ENCODE measurements around the gene CORO7. TPM values are rescaled to one million over a fixed set of nuclear protein-coding genes. Genes with fewer than 3 reads are reported as not detected.

The CORO7 gene
- total and polyA plus RNA-seq, 11 donors = 7.2 to 39.7 (median 10.1) TPM

GRCh38 chr16:4419402-4419959 is 3.1 kb upstream of the CORO7 start:
- ATAC-seq (no peak), DNase-seq (peak in 1 of 5 donors; percentile 3)
- Histone ChIP-seq H3K27ac (no peak overlapping the region), H3K4me3 (no peak overlapping the region), H3K27me3 (no peaks in the 10 kb centered on the region), H3K36me3 (no peaks in the 10 kb centered on the region), H3K4me1 (peaks cover 0 to 51% (median 11%) of the 10 kb centered on the region in 12 donors), H3K9me3 (no peaks in the 10 kb centered on the region)
- WGBS, 4 donors = 69 to 83% (median 80%) methylated on average over 7 of the region's 7 CpGs
- intact Hi-C loops (cut with DNase I) = no loop called here
- no peak for TF ChIP-seq CTCF (IDR thresholded peaks at IDR 0.05)
- no peak for TF ChIP-seq POLR2A (IDR thresholded peaks at IDR 0.05)

- peaks cover 0 to 66% (median 20%) of the 10 kb centered on the region in 12 donors for H3K4me1 ChIP-seq
- DNase-seq = peak in 4 of 5 donors; percentile 51 to 80 (median 64)
Measured at GRCh38 chr16:4415538-4416199, 727 bp downstream of the CORO7 start.

GRCh38 chr16:4414187-4414917 is 2.0 kb downstream of the CORO7 start:
- H3K4me3 ChIP-seq = peak overlapping the region in 1 of 12 donors; percentile 96
- intact Hi-C loops (cut with DNase I) = no loop called here
- DNase-seq = no peak

More at GRCh38 chr16:4415538-4416199, 727 bp downstream of the CORO7 start:
- peaks cover 0 to 26% (median 3%) of the 10 kb centered on the region in 9 donors for H3K36me3 ChIP-seq
- peak overlapping the region; percentile 72 to 99 (median 96) for H3K4me3 ChIP-seq
- TF ChIP-seq CTCF (IDR thresholded peaks at IDR 0.05) (no peak), POLR2A (IDR thresholded peaks at IDR 0.05) (peak in 1 of 2 donors; percentile 17)
- ATAC-seq = peak in 3 of 4 donors; percentile 17 to 42 (median 21)
- no peaks in the 10 kb centered on the region for H3K27me3 ChIP-seq
- WGBS, 4 donors = 3 to 7% (median 5%) methylated on average over 15 to 44 of the region's 44 CpGs
- H3K9me3 ChIP-seq = no peaks in the 10 kb centered on the region
- peak overlapping the region; percentile 59 to 96 (median 82) for H3K27ac ChIP-seq
- intact Hi-C loops (cut with DNase I) = no loop called here

More at GRCh38 chr16:4414187-4414917, 2.0 kb downstream of the CORO7 start:
- Histone ChIP-seq H3K9me3 (no peaks in the 10 kb centered on the region), H3K27ac (peak overlapping the region in 1 of 12 donors; percentile 96), H3K36me3 (peaks cover 0 to 40% (median 5%) of the 10 kb centered on the region in 9 donors), H3K27me3 (no peaks in the 10 kb centered on the region), H3K4me1 (peaks cover 0 to 69% (median 27%) of the 10 kb centered on the region in 12 donors)
- WGBS, 4 donors = 90 to 92% (median 91%) methylated on average over 7 of the region's 7 CpGs
- ATAC-seq = no peak
- TF ChIP-seq POLR2A (IDR thresholded peaks at IDR 0.05) = no peak
- TF ChIP-seq CTCF (IDR thresholded peaks at IDR 0.05) = no peak
